Esophagus (tissue), 2 donors: ENCODE results near the gene PGC. TPM values are rescaled to one million over a fixed set of nuclear protein-coding genes. Genes with fewer than 3 reads are reported as not detected.

ENCODE experiments used
- H3K27ac ChIP-seq, 2 donors: one replicate each; pipeline ENCODE4 v1.5.1; 2013; ENCODE audit warnings: low read depth in 2 of 2, mild to moderate bottlenecking in 2 of 2, inconsistent platforms in 1 of 2, low read length in 1 of 2, moderate library complexity in 1 of 2
- H3K27me3 ChIP-seq, 2 donors: one replicate each; pipeline ENCODE4 v1.6.1; 2013; ENCODE audit warnings: low read length in 2 of 2, control low read depth in 1 of 2, mild to moderate bottlenecking in 1 of 2; ENCODE audit not compliant: insufficient read depth in 2 of 2, control insufficient read depth in 1 of 2
- H3K36me3 ChIP-seq, 2 donors: one replicate each; pipeline ENCODE4 v1.6.1; 2013; ENCODE audit warnings: low read length in 1 of 2; ENCODE audit not compliant: control insufficient read depth in 2 of 2, insufficient read depth in 2 of 2
- H3K4me1 ChIP-seq, 2 donors: one replicate each; pipeline ENCODE4 v1.6.1; 2013; ENCODE audit warnings: low read length in 1 of 2; ENCODE audit not compliant: control insufficient read depth in 2 of 2, insufficient read depth in 2 of 2
- H3K4me3 ChIP-seq, 2 donors: one replicate each; pipeline ENCODE4 v1.5.1; 2013; ENCODE audit warnings: low read length in 2 of 2, mild to moderate bottlenecking in 2 of 2, low read depth in 1 of 2, moderate library complexity in 1 of 2
- H3K9me3 ChIP-seq, 2 donors: one replicate each; pipeline ENCODE4 v1.6.1; 2013; ENCODE audit warnings: mild to moderate bottlenecking in 2 of 2, low read depth in 1 of 2, low read length in 1 of 2, moderate library complexity in 1 of 2; ENCODE audit not compliant: control insufficient read depth in 2 of 2, insufficient read depth in 1 of 2
- WGBS, 2 donors: extraction: QIAGEN DNeasy Blood & Tissue Kit; methylation state at CpG; one replicate each; pipeline ENCODE4 v1.1.7; 2013; 5-methylcytosine and 5-hydroxymethylcytosine counted together
- polyA plus RNA-seq, 2 donors: library from polyadenylated mRNA; stranded (reverse); fragments of 200-250 nt; gene quantifications; one replicate each; pipeline ENCODE4 v1.2.3, GENCODE V29; 2013
- donor health status: healthy with polysubstance abuse.
- donor health status: Bipolar disorder and iron deficiency.

PGC gene
- polyA plus RNA-seq, 2 donors = 1.6 to 13.4 TPM

GRCh38 chr6:41755895-41756294 is 8.7 kb upstream of the PGC start:
- H3K27ac ChIP-seq = no peak overlapping the region
- no peaks in the 10 kb centered on the region for H3K4me1 ChIP-seq
- WGBS, 2 donors = 66 to 75% methylated on average over 4 of the region's 4 CpGs

DNA sequence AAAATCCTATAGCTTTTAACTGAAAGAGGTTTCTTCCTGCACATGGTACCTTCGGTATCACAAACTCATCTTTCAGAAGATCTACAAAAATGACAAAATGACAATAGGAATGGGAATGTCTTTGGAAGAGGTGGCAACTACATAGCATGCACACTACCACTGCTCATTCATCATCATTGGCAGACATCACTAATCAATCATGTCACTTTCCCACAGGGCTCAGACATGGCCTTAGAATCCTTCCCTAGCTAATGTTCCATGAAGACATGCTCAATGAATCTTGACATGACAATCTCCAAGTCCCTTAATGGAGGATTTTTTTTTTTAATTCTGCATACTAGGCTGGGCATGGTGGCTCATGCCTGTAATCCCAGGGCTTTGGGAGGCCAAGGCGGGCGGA is 3.2 kb upstream of the PGC start:
- no peaks in the 10 kb centered on the region for H3K36me3 ChIP-seq
- no peak overlapping the region for H3K4me3 ChIP-seq
- H3K4me1 ChIP-seq = no peaks in the 10 kb centered on the region
- H3K27ac ChIP-seq = no peak overlapping the region
- WGBS, 2 donors = 95 to 97% methylated on average over 3 of the region's 3 CpGs
- H3K9me3 ChIP-seq = no peaks in the 10 kb centered on the region
- H3K27me3 ChIP-seq = no peaks in the 10 kb centered on the region

More at GRCh38 chr6:41755895-41756294, 8.7 kb upstream of the PGC start:
- Histone ChIP-seq H3K36me3 (no peaks in the 10 kb centered on the region), H3K9me3 (no peaks in the 10 kb centered on the region), H3K4me3 (no peak overlapping the region), H3K27me3 (no peaks in the 10 kb centered on the region)

GRCh38 chr6:41748542-41748941 is 1.3 kb upstream of the PGC start:
- 49 to 68% methylated on average over 3 of the region's 3 CpGs for WGBS, 2 donors
- H3K27me3 ChIP-seq = no peaks in the 10 kb centered on the region
- no peaks in the 10 kb centered on the region for H3K9me3 ChIP-seq
- H3K4me3 ChIP-seq = no peak overlapping the region
- H3K36me3 ChIP-seq = no peaks in the 10 kb centered on the region
- H3K27ac ChIP-seq = no peak overlapping the region
- H3K4me1 ChIP-seq = no peaks in the 10 kb centered on the region

DNA sequence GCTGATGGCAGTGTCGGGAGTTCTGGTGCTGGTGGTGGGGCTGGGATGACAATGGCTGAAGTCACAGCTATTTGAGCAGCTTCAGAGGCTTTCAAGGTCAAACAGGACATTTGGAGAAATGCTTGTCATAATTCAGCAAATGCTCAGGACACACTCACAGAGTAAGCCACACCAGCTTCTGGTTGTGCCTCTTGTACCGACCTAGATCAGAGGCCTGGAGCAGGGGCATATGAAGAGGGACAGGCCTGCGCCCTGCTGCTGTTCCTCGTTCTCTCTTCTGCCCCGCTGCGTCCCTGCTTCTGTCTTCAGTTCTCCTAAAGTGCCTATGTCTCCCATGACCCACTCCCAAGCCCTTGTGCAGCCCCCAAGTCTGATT is 893 bp upstream of the PGC start:
- Histone ChIP-seq H3K4me1 (no peaks in the 10 kb centered on the region), H3K27me3 (no peaks in the 10 kb centered on the region), H3K9me3 (no peaks in the 10 kb centered on the region), H3K36me3 (no peaks in the 10 kb centered on the region), H3K4me3 (no peak overlapping the region), H3K27ac (no peak overlapping the region)
- WGBS, 2 donors = 91 to 96% methylated on average over 6 of the region's 6 CpGs

GRCh38 chr6:41746107-41746506 is 1.1 kb downstream of the PGC start:
- Histone ChIP-seq H3K36me3 (no peaks in the 10 kb centered on the region), H3K27ac (no peak overlapping the region), H3K4me1 (no peaks in the 10 kb centered on the region), H3K4me3 (no peak overlapping the region), H3K27me3 (no peaks in the 10 kb centered on the region), H3K9me3 (no peaks in the 10 kb centered on the region)
- 80 to 89% methylated on average over 10 of the region's 10 CpGs for WGBS, 2 donors

- Histone ChIP-seq H3K4me1 (no peaks in the 10 kb centered on the region), H3K36me3 (no peaks in the 10 kb centered on the region), H3K9me3 (no peaks in the 10 kb centered on the region), H3K27ac (no peak overlapping the region), H3K4me3 (no peak overlapping the region), H3K27me3 (no peaks in the 10 kb centered on the region)
- WGBS, 2 donors = 88 to 89% methylated on average over 7 of the region's 7 CpGs
Measured at GRCh38 chr6:41744236-41744787, 2.9 kb downstream of the PGC start.

DNA sequence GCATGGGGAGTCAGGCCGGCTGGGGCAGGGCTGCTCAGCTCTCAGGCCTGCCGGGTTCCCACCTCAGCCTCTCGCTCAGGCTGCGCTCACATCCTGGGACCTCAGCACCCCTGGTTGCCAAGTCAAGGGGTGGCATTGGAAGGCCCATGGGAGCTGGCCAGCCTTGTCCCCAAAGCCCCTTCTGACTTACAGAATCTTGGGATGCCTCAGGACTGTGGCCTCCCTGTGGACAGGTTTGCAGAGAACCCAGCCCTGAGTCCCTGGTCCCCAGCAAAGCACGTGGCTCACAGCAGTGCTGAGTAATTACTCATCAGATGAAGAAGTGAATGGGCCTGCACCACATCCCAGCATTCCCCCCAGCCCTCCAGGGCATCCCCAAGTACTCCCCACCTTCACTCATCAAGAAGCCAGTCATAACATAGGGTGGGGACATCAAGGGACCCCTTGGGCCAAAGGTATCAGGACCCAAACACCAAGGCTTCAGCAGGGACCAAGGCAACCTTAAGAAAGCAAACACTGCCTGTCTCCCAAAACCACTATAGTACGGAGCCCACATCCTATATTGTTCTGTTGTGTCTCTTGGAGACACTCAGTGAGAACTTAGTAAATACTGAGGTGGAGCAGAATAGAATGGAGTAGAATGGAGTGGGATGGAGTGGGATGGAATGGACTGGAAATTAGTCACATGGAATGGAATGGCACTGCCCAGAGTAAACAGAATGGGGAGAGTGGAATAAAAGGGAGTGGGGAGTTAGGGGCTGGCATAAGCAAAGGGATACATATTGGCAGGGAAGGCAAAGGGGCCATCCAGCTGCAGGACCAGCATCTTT is 3.6 kb downstream of the PGC start:
- 89 to 93% methylated on average over 6 of the region's 6 CpGs for WGBS, 2 donors
- Histone ChIP-seq H3K4me1 (no peaks in the 10 kb centered on the region), H3K27me3 (no peaks in the 10 kb centered on the region), H3K9me3 (no peaks in the 10 kb centered on the region), H3K4me3 (no peak overlapping the region), H3K36me3 (no peaks in the 10 kb centered on the region), H3K27ac (no peak overlapping the region)

DNA sequence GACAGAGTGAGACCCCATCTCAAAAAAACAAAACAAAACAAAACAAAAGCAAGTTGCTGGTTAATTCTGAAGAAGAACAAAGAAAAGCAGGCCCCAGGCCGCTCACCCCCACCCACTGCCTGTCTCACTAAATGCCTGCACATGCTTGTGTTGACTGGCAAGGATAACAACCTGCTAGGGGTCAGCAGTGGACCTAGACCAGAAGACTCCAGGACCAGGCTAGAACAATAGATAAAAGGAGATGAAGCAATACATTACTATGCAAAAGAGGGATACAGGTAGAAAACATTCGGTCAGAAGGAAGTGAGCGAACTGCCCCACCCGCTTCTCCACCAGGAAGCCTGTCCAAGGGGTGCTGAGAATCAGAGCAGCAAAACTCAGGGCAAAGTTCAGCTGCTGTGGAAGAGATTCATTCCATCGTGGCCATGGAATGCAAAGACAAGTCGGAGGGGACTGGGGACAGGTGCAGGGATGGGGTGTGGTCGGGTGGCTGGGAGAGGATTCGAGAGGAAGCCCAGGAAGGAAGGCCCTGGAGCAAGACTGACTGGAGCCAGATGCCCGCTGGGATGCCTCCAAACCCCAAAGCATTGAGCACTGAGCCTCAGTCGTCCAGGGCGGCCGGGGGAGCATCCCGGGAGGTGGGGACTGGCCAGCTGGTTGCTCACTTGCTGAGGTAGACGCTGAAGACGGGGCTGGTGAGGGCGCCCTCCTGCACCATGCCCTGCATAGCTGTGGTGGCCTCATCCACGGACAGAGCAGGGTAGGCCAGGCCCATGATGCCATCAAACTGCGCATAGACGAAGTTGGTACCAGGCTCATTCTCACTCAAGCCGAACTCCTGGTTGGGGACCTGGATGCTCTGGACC is 5.3 kb downstream of the PGC start:
- H3K27ac ChIP-seq = no peak overlapping the region
- no peak overlapping the region for H3K4me3 ChIP-seq

DNA sequence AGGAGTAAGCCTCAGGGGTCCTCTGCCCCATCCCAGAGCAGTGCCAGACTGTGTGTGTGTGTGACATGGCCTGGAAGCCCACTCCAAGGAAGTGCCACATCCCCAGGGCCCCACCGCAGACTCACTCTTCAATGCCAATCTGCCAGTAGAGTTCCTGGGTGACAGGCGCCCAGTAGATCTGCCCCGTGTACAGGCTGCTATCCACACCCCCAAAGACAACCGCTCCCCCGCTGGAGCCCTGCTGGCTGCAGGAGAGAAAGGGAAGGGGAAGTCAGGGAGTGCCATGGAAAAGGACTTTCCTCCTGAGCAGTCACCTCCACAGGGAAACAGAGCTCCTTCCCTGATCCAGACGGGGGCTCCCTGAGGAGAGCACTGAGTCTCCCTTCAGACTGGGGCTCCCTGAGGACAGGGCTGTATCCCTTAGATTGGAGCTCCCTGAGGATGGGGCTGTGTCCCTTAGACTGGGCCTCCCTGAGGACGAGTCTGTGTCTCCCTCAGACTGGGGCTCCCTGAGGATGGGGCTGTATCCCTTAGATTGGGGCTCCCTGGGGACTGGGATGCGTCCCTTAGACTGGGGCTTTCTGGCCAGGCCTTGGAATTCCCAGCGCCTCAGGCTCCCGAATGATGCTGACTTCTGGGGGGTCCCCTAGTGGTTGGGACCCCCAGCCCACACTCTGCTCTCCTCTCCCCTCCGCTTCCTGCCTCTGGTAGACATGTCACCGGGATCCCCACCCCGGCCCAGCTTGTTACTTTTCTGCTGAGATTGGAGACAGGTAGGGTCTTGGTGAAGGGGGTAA is 6.6 kb downstream of the PGC start:
- WGBS, 2 donors = 83 to 84% methylated on average over 13 of the region's 13 CpGs
- H3K4me3 ChIP-seq = no peak overlapping the region
- H3K36me3 ChIP-seq = no peaks in the 10 kb centered on the region
- peaks cover 0 to 3% of the 10 kb centered on the region in 2 donors for H3K4me1 ChIP-seq
- H3K9me3 ChIP-seq = no peaks in the 10 kb centered on the region
- no peaks in the 10 kb centered on the region for H3K27me3 ChIP-seq
- no peak overlapping the region for H3K27ac ChIP-seq

More for the DNA sequence above, 5.3 kb downstream of the PGC start:
- H3K9me3 ChIP-seq = no peaks in the 10 kb centered on the region
- H3K36me3 ChIP-seq = no peaks in the 10 kb centered on the region
- H3K27me3 ChIP-seq = no peaks in the 10 kb centered on the region
- 81 to 87% methylated on average over 20 of the region's 20 CpGs for WGBS, 2 donors
- no peaks in the 10 kb centered on the region for H3K4me1 ChIP-seq
